Glutamatergic neuron (in vitro differentiated cells): ENCODE results near the gene MRPL39. TPM values are rescaled to one million over a fixed set of nuclear protein-coding genes. Genes with fewer than 3 reads are reported as not detected.

ENCODE experiments used
- DNase-seq: peaks from one replicate; pipeline ENCODE4 v3.0.0; 2022
- H3K27ac Mint-ChIP-seq: one replicate; pipeline ENCODE4 v1.8.0; 2020; ENCODE audit warnings: mild to moderate bottlenecking, mixed read lengths, inconsistent platforms; ENCODE audit not compliant: unreplicated experiment
- H3K27me3 Mint-ChIP-seq: one replicate; pipeline ENCODE4 v1.8.0; 2020; ENCODE audit warnings: mild to moderate bottlenecking, moderate library complexity, mixed read lengths, inconsistent platforms; ENCODE audit not compliant: unreplicated experiment
- H3K36me3 Mint-ChIP-seq: one replicate; pipeline ENCODE4 v1.8.0; 2020; ENCODE audit warnings: mild to moderate bottlenecking, mixed read lengths, inconsistent platforms; ENCODE audit not compliant: unreplicated experiment
- H3K4me1 Mint-ChIP-seq: one replicate; pipeline ENCODE4 v1.8.0; 2020; ENCODE audit warnings: mild to moderate bottlenecking, low read depth, mixed read lengths, inconsistent platforms; ENCODE audit not compliant: unreplicated experiment
- H3K4me3 Mint-ChIP-seq: one replicate; pipeline ENCODE4 v1.8.0; 2020; ENCODE audit warnings: mild to moderate bottlenecking, mixed read lengths, inconsistent platforms; ENCODE audit not compliant: unreplicated experiment
- H3K9me3 Mint-ChIP-seq: one replicate; pipeline ENCODE4 v1.8.0; 2020; ENCODE audit warnings: mild to moderate bottlenecking, moderate library complexity, mixed read lengths, inconsistent platforms; ENCODE audit not compliant: unreplicated experiment
- CTCF ChIP-seq: fragments of 200-600 bp; sonication (generic); IDR thresholded peaks from one replicate; pipeline ENCODE4 v1.5.0; 2021; ENCODE audit not compliant: partially characterized antibody, unreplicated experiment
- total RNA-seq: library from RNA; stranded (reverse); fragmentation: NEBNext Ultra II Directional; extraction: Animal tissue kit (Norgen Biotek cat#: 25700); gene quantifications from one replicate; pipeline ENCODE4 v1.2.1, GENCODE V29; 2021; ENCODE audit not compliant: unreplicated experiment

MRPL39 gene
- total RNA-seq, 1 donor from 2014 or later = 26.1 TPM

- Mint-ChIP-seq H3K4me1 (no peaks in the 10 kb centered on the region), H3K9me3 (no peaks in the 10 kb centered on the region), H3K27ac (no peak overlapping the region), H3K36me3 (no peaks in the 10 kb centered on the region), H3K4me3 (no peak overlapping the region), H3K27me3 (no peaks in the 10 kb centered on the region)
- no peak for TF ChIP-seq CTCF
- DNase-seq = no peak
Observed at GRCh38 chr21:25619198-25619597, 11.9 kb upstream of the MRPL39 start.

- Mint-ChIP-seq H3K4me1 (no peaks in the 10 kb centered on the region), H3K9me3 (no peaks in the 10 kb centered on the region), H3K27me3 (no peaks in the 10 kb centered on the region), H3K4me3 (no peak overlapping the region), H3K27ac (no peak overlapping the region), H3K36me3 (no peaks in the 10 kb centered on the region)
- TF ChIP-seq CTCF = no peak
- DNase-seq = no peak
Observed at GRCh38 chr21:25615880-25616279, 8.6 kb upstream of the MRPL39 start.

GRCh38 chr21:25614441-25614840 is 7.2 kb upstream of the MRPL39 start:
- H3K27me3 Mint-ChIP-seq = no peaks in the 10 kb centered on the region
- DNase-seq = no peak
- no peaks in the 10 kb centered on the region for H3K4me1 Mint-ChIP-seq
- no peaks in the 10 kb centered on the region for H3K9me3 Mint-ChIP-seq
- no peak for TF ChIP-seq CTCF
- no peak overlapping the region for H3K27ac Mint-ChIP-seq
- no peak overlapping the region for H3K4me3 Mint-ChIP-seq
- no peaks in the 10 kb centered on the region for H3K36me3 Mint-ChIP-seq

GRCh38 chr21:25608044-25608737 is 910 bp upstream of the MRPL39 start:
- H3K27ac Mint-ChIP-seq = no peak overlapping the region
- peaks cover 5% of the 10 kb centered on the region for H3K9me3 Mint-ChIP-seq
- peak; percentile 84 for DNase-seq
- no peaks in the 10 kb centered on the region for H3K36me3 Mint-ChIP-seq
- H3K27me3 Mint-ChIP-seq = peaks cover 4% of the 10 kb centered on the region
- TF ChIP-seq CTCF = peak; percentile 85
- peak overlapping the region; percentile 100 for H3K4me3 Mint-ChIP-seq
- H3K4me1 Mint-ChIP-seq = peaks cover 4% of the 10 kb centered on the region

GRCh38 chr21:25589887-25590286 is 17.4 kb downstream of the MRPL39 start:
- Mint-ChIP-seq H3K27ac (no peak overlapping the region), H3K36me3 (no peaks in the 10 kb centered on the region), H3K27me3 (no peaks in the 10 kb centered on the region), H3K9me3 (no peaks in the 10 kb centered on the region), H3K4me1 (no peaks in the 10 kb centered on the region), H3K4me3 (no peak overlapping the region)
- no peak for TF ChIP-seq CTCF
- no peak for DNase-seq
